GM23338 (cell line): ENCODE data around the gene PRR19. TPM values are rescaled to one million over a fixed set of nuclear protein-coding genes. Genes with fewer than 3 reads are reported as not detected.

Source experiments
- ATAC-seq: fragments of 200-7000 bp; cut with Tn5 transposase; 3 replicates; pipeline ENCODE4 v1.9.1; 2020
- DNase-seq: peaks from one replicate; pipeline ENCODE4 v3.0.0-alpha.2; 2015; ENCODE audit warnings: low spot score
- H2AFZ ChIP-seq: fragments of 200-600 bp; sonication (generic); 2 replicates; pipeline ENCODE4 v1.8.0; 2016; ENCODE audit warnings: antibody characterized with exemption, mild to moderate bottlenecking, moderate library complexity
- H3F3A ChIP-seq: fragments of 200-600 bp; sonication (generic); replicated peaks from 2 replicates; pipeline ENCODE4 v1.8.0; 2017; ENCODE audit warnings: antibody characterized with exemption, mixed run types, low read depth
- H3K27ac ChIP-seq: fragments of 200-600 bp; sonication (generic); 2 replicates; pipeline ENCODE4 v1.6.1; 2016; ENCODE audit warnings: low read depth
- H3K27me3 ChIP-seq: fragments of 200-600 bp; sonication (generic); 2 replicates; pipeline ENCODE4 v1.8.0; 2016; ENCODE audit warnings: mild to moderate bottlenecking, mixed run types, moderate library complexity; ENCODE audit not compliant: insufficient read depth
- H3K36me3 ChIP-seq: fragments of 200-600 bp; sonication (generic); 2 replicates; pipeline ENCODE4 v1.8.0; 2016; ENCODE audit warnings: mild to moderate bottlenecking; ENCODE audit not compliant: insufficient read depth
- H3K4me1 ChIP-seq: fragments of 200-600 bp; sonication (generic); 2 replicates; pipeline ENCODE4 v1.8.0; 2016; ENCODE audit warnings: mild to moderate bottlenecking, moderate library complexity; ENCODE audit not compliant: insufficient read depth
- H3K4me2 ChIP-seq: fragments of 200-600 bp; sonication (generic); 2 replicates; pipeline ENCODE4 v1.7.1; 2017; ENCODE audit warnings: mixed run types
- H3K4me3 ChIP-seq: fragments of 200-600 bp; sonication (generic); 2 replicates; pipeline ENCODE4 v1.6.1; 2016; ENCODE audit warnings: mixed run types
- H3K79me2 ChIP-seq: fragments of 200-600 bp; sonication (generic); replicated peaks from 2 replicates; pipeline ENCODE4 v1.8.0; 2017; ENCODE audit warnings: mild to moderate bottlenecking; ENCODE audit not compliant: insufficient read depth
- H3K9me2 ChIP-seq: fragments of 200-600 bp; sonication (generic); 2 replicates; pipeline ENCODE4 v1.8.0; 2017; ENCODE audit not compliant: insufficient read depth
- H4K20me1 ChIP-seq: fragments of 200-600 bp; sonication (generic); replicated peaks from 2 replicates; pipeline ENCODE4 v1.8.0; 2017; ENCODE audit warnings: mild to moderate bottlenecking; ENCODE audit not compliant: insufficient read depth
- H3K27ac Mint-ChIP-seq: 2 replicates; pipeline ENCODE4 v1.8.0; 2020; ENCODE audit warnings: inconsistent platforms, mild to moderate bottlenecking, moderate library complexity, mixed read lengths
- H3K27me3 Mint-ChIP-seq: 3 replicates; pipeline ENCODE4 v1.8.0; 2022; ENCODE audit warnings: low read depth, mild to moderate bottlenecking, moderate library complexity, mixed read lengths, inconsistent platforms; ENCODE audit not compliant: insufficient read depth, poor library complexity
- H3K36me3 Mint-ChIP-seq: 3 replicates; pipeline ENCODE4 v1.8.0; 2021; ENCODE audit warnings: low read depth, mild to moderate bottlenecking, inconsistent platforms, moderate library complexity, mixed read lengths
- H3K4me1 Mint-ChIP-seq: 3 replicates; pipeline ENCODE4 v1.8.0; 2020; ENCODE audit warnings: mild to moderate bottlenecking, inconsistent platforms, mixed read lengths
- H3K4me3 Mint-ChIP-seq: 3 replicates; pipeline ENCODE4 v1.8.0; 2021; ENCODE audit warnings: moderate library complexity, mild to moderate bottlenecking, inconsistent platforms, mixed read lengths
- H3K9me3 Mint-ChIP-seq: 3 replicates; pipeline ENCODE4 v1.8.0; 2020; ENCODE audit warnings: moderate library complexity, mild to moderate bottlenecking, inconsistent platforms, mixed read lengths
- CREB1 ChIP-seq: fragments of 250-450 bp; sonication (Bioruptor Pico); IDR thresholded peaks from 2 replicates; pipeline ENCODE4 v1.5.0; 2020; ENCODE audit warnings: low read depth, mild to moderate bottlenecking, moderate library complexity
- CTCF ChIP-seq, 2 experiments: fragments of 200-600 bp in 1 of 2; sonication (generic) in 1 of 2; conservative IDR thresholded peaks; 2 replicates each; pipeline versions ENCODE4 v1.5.1 to v1.6.1; 2016 to 2017; ENCODE audit warnings: antibody characterized with exemption in 2 of 2, low read depth in 2 of 2, mild to moderate bottlenecking in 2 of 2, moderate library complexity in 1 of 2
- ETS1 ChIP-seq: IDR thresholded peaks from 2 replicates; pipeline ENCODE4 v1.6.1; 2016; ENCODE audit warnings: antibody characterized with exemption
- EZH2 ChIP-seq: fragments of 200-600 bp; sonication (generic); IDR thresholded peaks from one replicate; pipeline ENCODE4 v1.8.0; 2017; ENCODE audit warnings: antibody characterized with exemption, mild to moderate bottlenecking, low read depth; ENCODE audit not compliant: unreplicated experiment
- EZH2phosphoT487 ChIP-seq: fragments of 200-600 bp; sonication (generic); IDR thresholded peaks from one replicate; pipeline ENCODE4 v1.8.1; 2018; ENCODE audit warnings: antibody characterized with exemption; ENCODE audit not compliant: unreplicated experiment
- JUNB ChIP-seq: IDR thresholded peaks from one replicate; pipeline ENCODE4 v1.6.1; 2016; ENCODE audit warnings: antibody characterized with exemption; ENCODE audit not compliant: unreplicated experiment
- NANOG ChIP-seq: IDR thresholded peaks from 2 replicates; pipeline ENCODE4 v1.6.1; 2016; ENCODE audit warnings: antibody characterized with exemption, borderline replicate concordance
- POLR2AphosphoS5 ChIP-seq: IDR thresholded peaks from 2 replicates; pipeline ENCODE4 v1.6.1; 2016; ENCODE audit warnings: antibody characterized with exemption, low read depth
- STAT1 ChIP-seq: IDR thresholded peaks from one replicate; pipeline ENCODE4 v1.6.1; 2016; ENCODE audit warnings: antibody characterized with exemption; ENCODE audit not compliant: unreplicated experiment
- ZNF114 ChIP-seq: fragments of 250-450 bp; sonication (Bioruptor Pico); IDR thresholded peaks from 2 replicates; pipeline ENCODE4 v1.5.0; 2020; ENCODE audit warnings: mild to moderate bottlenecking, moderate library complexity
- ZNF331 ChIP-seq: fragments of 250-450 bp; sonication (Bioruptor Pico); IDR thresholded peaks from 2 replicates; pipeline ENCODE4 v1.5.0; 2020; ENCODE audit warnings: low read depth, mild to moderate bottlenecking, moderate library complexity
- polyA plus RNA-seq: library from polyadenylated mRNA; unstranded; fragments of >200 nt; fragmentation: Nextera tagmentation; extraction: Ambion mirVana; gene quantifications from 2 replicates; pipeline ENCODE4 v1.2.1, GENCODE V29; 2016
- total RNA-seq: library from RNA; depleted of rRNA; stranded (reverse); fragments of >200 nt; shearing (Covaris generic); gene quantifications from 2 replicates; pipeline ENCODE4 v1.2.3, GENCODE V29; 2014
- TF ChIP-seq, protein P1 (sequence below): IDR thresholded peaks from one replicate; pipeline ENCODE4 v1.6.1; 2018; ENCODE audit warnings: antibody characterized with exemption; ENCODE audit not compliant: unreplicated experiment
- TF ChIP-seq, protein P2 (sequence below): fragments of 250-450 bp; sonication (Bioruptor Pico); IDR thresholded peaks from 2 replicates; pipeline ENCODE4 v1.5.0; 2020; ENCODE audit warnings: mild to moderate bottlenecking, moderate library complexity

PRR19 gene
- total and polyA plus RNA-seq, 2 experiments from 2014 or later: 3.6 to 4.1 TPM

- no peak overlapping the region for H3K27ac ChIP-seq
- no peaks in the 10 kb centered on the region for H3K36me3 ChIP-seq
- H3K4me2 ChIP-seq: no peak overlapping the region
- H3K36me3 Mint-ChIP-seq: no peaks in the 10 kb centered on the region
- no peak overlapping the region for H2AFZ ChIP-seq
- peaks cover 5% of the 10 kb centered on the region; the same call in 1 of the 2 replicates for H3K4me1 ChIP-seq
- no peaks in the 10 kb centered on the region for H4K20me1 ChIP-seq
- H3F3A ChIP-seq: 0 out of 2 replicates have a peak, but pooled peaks cover 15% of the 10 kb centered on the region
- no peaks in the 10 kb centered on the region for H3K9me2 ChIP-seq
- TF ChIP-seq NANOG (no peak), CTCF (conservative IDR thresholded peaks at IDR 0.05; ENCODE audit: low read depth in 2 of 2) (no peak), ZNF331 (CRISPR knock-in tag) (no peak), CREB1 (CRISPR knock-in tag) (no peak), ETS1 (no peak), STAT1 (no peak), POLR2AphosphoS5 (no peak), ZNF114 (CRISPR knock-in tag) (no peak), EZH2phosphoT487 (no peak), JUNB (no peak), EZH2 (no peak)
- TF ChIP-seq, protein P1, sequence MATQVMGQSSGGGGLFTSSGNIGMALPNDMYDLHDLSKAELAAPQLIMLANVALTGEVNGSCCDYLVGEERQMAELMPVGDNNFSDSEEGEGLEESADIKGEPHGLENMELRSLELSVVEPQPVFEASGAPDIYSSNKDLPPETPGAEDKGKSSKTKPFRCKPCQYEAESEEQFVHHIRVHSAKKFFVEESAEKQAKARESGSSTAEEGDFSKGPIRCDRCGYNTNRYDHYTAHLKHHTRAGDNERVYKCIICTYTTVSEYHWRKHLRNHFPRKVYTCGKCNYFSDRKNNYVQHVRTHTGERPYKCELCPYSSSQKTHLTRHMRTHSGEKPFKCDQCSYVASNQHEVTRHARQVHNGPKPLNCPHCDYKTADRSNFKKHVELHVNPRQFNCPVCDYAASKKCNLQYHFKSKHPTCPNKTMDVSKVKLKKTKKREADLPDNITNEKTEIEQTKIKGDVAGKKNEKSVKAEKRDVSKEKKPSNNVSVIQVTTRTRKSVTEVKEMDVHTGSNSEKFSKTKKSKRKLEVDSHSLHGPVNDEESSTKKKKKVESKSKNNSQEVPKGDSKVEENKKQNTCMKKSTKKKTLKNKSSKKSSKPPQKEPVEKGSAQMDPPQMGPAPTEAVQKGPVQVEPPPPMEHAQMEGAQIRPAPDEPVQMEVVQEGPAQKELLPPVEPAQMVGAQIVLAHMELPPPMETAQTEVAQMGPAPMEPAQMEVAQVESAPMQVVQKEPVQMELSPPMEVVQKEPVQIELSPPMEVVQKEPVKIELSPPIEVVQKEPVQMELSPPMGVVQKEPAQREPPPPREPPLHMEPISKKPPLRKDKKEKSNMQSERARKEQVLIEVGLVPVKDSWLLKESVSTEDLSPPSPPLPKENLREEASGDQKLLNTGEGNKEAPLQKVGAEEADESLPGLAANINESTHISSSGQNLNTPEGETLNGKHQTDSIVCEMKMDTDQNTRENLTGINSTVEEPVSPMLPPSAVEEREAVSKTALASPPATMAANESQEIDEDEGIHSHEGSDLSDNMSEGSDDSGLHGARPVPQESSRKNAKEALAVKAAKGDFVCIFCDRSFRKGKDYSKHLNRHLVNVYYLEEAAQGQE: no peak
- TF ChIP-seq, protein P2, sequence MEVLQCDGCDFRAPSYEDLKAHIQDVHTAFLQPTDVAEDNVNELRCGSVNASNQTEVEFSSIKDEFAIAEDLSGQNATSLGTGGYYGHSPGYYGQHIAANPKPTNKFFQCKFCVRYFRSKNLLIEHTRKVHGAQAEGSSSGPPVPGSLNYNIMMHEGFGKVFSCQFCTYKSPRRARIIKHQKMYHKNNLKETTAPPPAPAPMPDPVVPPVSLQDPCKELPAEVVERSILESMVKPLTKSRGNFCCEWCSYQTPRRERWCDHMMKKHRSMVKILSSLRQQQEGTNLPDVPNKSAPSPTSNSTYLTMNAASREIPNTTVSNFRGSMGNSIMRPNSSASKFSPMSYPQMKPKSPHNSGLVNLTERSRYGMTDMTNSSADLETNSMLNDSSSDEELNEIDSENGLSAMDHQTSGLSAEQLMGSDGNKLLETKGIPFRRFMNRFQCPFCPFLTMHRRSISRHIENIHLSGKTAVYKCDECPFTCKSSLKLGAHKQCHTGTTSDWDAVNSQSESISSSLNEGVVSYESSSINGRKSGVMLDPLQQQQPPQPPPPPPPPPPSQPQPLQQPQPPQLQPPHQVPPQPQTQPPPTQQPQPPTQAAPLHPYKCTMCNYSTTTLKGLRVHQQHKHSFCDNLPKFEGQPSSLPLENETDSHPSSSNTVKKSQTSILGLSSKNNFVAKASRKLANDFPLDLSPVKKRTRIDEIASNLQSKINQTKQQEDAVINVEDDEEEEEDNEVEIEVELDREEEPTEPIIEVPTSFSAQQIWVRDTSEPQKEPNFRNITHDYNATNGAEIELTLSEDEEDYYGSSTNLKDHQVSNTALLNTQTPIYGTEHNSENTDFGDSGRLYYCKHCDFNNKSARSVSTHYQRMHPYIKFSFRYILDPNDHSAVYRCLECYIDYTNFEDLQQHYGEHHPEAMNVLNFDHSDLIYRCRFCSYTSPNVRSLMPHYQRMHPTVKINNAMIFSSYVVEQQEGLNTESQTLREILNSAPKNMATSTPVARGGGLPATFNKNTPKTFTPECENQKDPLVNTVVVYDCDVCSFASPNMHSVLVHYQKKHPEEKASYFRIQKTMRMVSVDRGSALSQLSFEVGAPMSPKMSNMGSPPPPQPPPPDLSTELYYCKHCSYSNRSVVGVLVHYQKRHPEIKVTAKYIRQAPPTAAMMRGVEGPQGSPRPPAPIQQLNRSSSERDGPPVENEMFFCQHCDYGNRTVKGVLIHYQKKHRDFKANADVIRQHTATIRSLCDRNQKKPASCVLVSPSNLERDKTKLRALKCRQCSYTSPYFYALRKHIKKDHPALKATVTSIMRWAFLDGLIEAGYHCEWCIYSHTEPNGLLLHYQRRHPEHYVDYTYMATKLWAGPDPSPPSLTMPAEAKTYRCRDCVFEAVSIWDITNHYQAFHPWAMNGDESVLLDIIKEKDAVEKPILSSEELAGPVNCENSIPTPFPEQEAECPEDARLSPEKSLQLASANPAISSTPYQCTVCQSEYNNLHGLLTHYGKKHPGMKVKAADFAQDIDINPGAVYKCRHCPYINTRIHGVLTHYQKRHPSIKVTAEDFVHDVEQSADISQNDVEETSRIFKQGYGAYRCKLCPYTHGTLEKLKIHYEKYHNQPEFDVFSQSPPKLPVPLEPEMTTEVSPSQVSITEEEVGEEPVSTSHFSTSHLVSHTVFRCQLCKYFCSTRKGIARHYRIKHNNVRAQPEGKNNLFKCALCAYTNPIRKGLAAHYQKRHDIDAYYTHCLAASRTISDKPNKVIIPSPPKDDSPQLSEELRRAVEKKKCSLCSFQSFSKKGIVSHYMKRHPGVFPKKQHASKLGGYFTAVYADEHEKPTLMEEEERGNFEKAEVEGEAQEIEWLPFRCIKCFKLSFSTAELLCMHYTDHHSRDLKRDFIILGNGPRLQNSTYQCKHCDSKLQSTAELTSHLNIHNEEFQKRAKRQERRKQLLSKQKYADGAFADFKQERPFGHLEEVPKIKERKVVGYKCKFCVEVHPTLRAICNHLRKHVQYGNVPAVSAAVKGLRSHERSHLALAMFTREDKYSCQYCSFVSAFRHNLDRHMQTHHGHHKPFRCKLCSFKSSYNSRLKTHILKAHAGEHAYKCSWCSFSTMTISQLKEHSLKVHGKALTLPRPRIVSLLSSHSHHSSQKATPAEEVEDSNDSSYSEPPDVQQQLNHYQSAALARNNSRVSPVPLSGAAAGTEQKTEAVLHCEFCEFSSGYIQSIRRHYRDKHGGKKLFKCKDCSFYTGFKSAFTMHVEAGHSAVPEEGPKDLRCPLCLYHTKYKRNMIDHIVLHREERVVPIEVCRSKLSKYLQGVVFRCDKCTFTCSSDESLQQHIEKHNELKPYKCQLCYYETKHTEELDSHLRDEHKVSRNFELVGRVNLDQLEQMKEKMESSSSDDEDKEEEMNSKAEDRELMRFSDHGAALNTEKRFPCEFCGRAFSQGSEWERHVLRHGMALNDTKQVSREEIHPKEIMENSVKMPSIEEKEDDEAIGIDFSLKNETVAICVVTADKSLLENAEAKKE (CRISPR knock-in tag): no peak
- no peak overlapping the region for H3K27ac Mint-ChIP-seq
- DNase-seq: no peak
- no peaks in the 10 kb centered on the region for H3K9me3 Mint-ChIP-seq
- no peaks in the 10 kb centered on the region for H3K79me2 ChIP-seq
- ATAC-seq: no peak
- H3K27me3 ChIP-seq: peaks cover 23% of the 10 kb centered on the region
- no peak overlapping the region for H3K4me3 ChIP-seq
- peaks cover 32% of the 10 kb centered on the region for H3K27me3 Mint-ChIP-seq
- no peak overlapping the region; the same call in 2 of the 3 replicates for H3K4me3 Mint-ChIP-seq
- peaks cover 15% of the 10 kb centered on the region for H3K4me1 Mint-ChIP-seq
Measured at GRCh38 chr19:42315024-42315423, 13.1 kb downstream of the PRR19 start.
